Brain microvascular endothelial cell (primary cell): ENCODE measurements around the gene PREP.

ENCODE experiments used
- DNase-seq: peaks from one replicate; pipeline ENCODE4 v3.0.0-alpha.2; 2020
- H3K27ac ChIP-seq: fragments of 250-450 bp; sonication (Bioruptor Pico); 2 replicates; pipeline ENCODE4 v1.5.1; 2020; ENCODE audit warnings: mild to moderate bottlenecking, moderate library complexity
- H3K27me3 ChIP-seq: fragments of 250-450 bp; sonication (Bioruptor Pico); replicated peaks from 2 replicates; pipeline ENCODE4 v1.5.1; 2020; ENCODE audit warnings: mild to moderate bottlenecking
- H3K36me3 ChIP-seq: fragments of 250-450 bp; sonication (Bioruptor Pico); replicated peaks from 2 replicates; pipeline ENCODE4 v1.5.1; 2020; ENCODE audit warnings: mild to moderate bottlenecking
- H3K4me3 ChIP-seq: 2 replicates; pipeline ENCODE4 v1.5.1; 2011; ENCODE audit warnings: low read depth, mild to moderate bottlenecking, control low read depth, low read length, moderate library complexity
- in situ Hi-C: cut with HindIII; loops from 2 replicates; pipeline ENCODE4 v1.10.0; 2017; ENCODE audit warnings: low sequenced_read_pairs, low pct_ligation_motif_present
- TF ChIP-seq, protein P1 (sequence below): IDR thresholded peaks from 2 replicates; pipeline ENCODE4 v1.5.1; 2011; ENCODE audit warnings: low read depth, mild to moderate bottlenecking, moderate library complexity, low read length, control low read depth, inconsistent platforms; ENCODE audit errors: missing control alignments

Gene PREP

DNA sequence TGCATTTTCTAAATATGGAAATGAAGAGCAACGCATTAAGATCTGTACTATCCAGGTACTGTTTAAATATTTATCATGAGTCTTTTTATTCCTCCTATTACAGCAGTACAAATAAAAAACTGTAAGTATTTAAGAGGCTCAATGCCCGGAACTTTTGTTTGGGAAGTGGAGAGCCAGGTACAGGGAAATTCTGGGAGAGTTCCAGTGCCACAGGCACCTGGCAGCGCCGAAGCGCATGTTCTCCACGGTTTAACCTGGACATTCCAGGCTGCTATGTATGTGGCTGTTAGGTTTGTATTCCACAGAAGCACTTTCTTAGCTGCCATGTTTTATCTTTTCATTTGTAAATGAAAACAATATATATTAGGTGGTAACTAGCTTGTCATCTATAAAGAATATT lies 81.7 kb downstream of the PREP start:
- no peak for DNase-seq
- TF ChIP-seq, protein P1, sequence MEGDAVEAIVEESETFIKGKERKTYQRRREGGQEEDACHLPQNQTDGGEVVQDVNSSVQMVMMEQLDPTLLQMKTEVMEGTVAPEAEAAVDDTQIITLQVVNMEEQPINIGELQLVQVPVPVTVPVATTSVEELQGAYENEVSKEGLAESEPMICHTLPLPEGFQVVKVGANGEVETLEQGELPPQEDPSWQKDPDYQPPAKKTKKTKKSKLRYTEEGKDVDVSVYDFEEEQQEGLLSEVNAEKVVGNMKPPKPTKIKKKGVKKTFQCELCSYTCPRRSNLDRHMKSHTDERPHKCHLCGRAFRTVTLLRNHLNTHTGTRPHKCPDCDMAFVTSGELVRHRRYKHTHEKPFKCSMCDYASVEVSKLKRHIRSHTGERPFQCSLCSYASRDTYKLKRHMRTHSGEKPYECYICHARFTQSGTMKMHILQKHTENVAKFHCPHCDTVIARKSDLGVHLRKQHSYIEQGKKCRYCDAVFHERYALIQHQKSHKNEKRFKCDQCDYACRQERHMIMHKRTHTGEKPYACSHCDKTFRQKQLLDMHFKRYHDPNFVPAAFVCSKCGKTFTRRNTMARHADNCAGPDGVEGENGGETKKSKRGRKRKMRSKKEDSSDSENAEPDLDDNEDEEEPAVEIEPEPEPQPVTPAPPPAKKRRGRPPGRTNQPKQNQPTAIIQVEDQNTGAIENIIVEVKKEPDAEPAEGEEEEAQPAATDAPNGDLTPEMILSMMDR: no peak
- H3K27me3 ChIP-seq: no peaks in the 10 kb centered on the region
- no peak overlapping the region for H3K27ac ChIP-seq
- in situ Hi-C loops: no loop called here
- H3K36me3 ChIP-seq: peaks cover 7% of the 10 kb centered on the region
- no peak overlapping the region for H3K4me3 ChIP-seq

DNA sequence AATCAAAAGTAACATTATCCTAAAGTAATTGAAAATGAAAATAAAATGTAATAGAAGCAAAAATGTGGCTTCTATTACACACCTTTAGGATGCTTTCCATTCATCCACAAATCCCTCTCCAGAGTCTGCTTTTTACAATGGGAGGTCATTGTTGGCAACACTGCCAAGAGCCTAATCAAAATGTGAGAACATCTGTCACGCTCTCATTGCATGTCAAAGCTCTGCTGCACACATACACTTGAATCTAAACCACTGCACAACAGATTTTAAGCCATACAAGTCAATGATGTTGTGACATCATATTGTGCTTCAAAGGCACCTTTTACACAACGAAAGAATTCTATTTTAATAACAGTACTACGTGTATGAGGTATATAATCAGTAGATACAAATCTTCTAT lies 82.1 kb downstream of the PREP start:
- Histone ChIP-seq H3K27ac (no peak overlapping the region), H3K36me3 (peaks cover 7% of the 10 kb centered on the region), H3K27me3 (no peaks in the 10 kb centered on the region), H3K4me3 (no peak overlapping the region)
- DNase-seq: no peak
- TF ChIP-seq, protein P1: no peak
- in situ Hi-C loops: no loop called here

DNA sequence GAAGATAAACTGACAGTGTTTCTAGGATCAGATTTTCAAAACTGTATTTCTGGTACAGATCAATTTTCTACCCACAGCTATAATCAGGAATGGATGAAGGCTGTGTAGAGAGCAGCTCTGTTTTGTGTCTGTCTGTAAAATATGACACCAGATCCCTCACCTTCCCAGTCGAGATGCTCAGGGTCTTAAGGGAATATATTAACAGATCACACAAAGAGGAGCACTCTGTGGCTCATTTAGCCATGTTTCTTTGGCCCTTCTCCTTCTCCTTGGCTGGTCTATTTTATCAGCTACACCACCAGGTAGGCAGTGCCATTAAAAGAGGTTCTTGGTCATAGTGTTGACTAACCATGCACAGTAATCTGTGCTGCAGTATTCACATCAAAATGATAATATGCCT lies 82.6 kb downstream of the PREP start:
- no peak overlapping the region for H3K4me3 ChIP-seq
- DNase-seq: no peak
- no peaks in the 10 kb centered on the region for H3K27me3 ChIP-seq
- H3K36me3 ChIP-seq: peaks cover 7% of the 10 kb centered on the region
- H3K27ac ChIP-seq: no peak overlapping the region
- in situ Hi-C loops: no loop called here
- TF ChIP-seq, protein P1: no peak

DNA sequence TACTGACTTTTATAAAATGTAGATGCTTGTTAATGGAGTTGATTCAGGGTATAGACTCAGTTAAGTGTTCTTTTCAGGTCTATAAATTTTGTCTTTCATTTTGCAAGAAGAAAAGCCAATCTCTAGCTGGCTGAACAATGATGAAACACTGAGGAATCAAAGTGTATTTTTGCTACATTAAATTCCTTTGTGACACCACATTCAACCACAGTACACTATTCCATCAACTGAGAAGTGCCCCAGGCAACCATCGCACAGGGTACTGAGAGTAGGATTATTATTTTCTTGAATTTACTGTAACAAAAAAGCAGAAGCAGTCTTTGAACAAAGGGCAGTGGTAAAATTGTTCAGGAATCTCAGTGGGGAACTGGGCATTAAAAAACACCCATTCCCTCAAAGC lies 83.6 kb downstream of the PREP start:
- no peak for DNase-seq
- TF ChIP-seq, protein P1: no peak
- H3K27me3 ChIP-seq: no peaks in the 10 kb centered on the region
- no peak overlapping the region for H3K27ac ChIP-seq
- H3K36me3 ChIP-seq: peaks cover 7% of the 10 kb centered on the region
- in situ Hi-C loops: no loop called here
- no peak overlapping the region for H3K4me3 ChIP-seq

DNA sequence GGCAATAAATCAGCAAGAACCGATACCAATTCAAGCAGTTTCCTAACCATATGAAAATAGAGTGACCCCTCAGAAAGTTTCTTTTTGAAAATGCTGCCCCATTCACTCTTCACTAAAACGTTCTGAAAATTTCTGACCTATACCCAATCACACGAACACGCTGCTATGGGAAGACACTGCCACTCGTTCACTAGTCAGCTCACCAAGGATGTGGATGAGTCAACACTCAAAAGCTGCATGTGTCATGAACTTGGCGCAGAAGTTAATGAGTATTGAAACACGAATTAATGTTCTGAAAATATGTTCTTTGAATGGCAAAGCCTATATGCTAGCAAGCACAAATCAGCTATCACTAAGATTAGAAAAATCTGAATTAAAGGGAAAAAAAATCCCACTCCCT lies 84.2 kb downstream of the PREP start:
- in situ Hi-C loops: no loop called here
- H3K27ac ChIP-seq: no peak overlapping the region
- TF ChIP-seq, protein P1: no peak
- DNase-seq: peak; percentile 70
- no peaks in the 10 kb centered on the region for H3K27me3 ChIP-seq
- no peak overlapping the region for H3K4me3 ChIP-seq
- H3K36me3 ChIP-seq: peaks cover 7% of the 10 kb centered on the region
